ENCODE data around the gene ICAM1.
A peak's percentile ranks its signal among the peaks of the same experiment; 100 is the strongest.

Gene ICAM1

DNA sequence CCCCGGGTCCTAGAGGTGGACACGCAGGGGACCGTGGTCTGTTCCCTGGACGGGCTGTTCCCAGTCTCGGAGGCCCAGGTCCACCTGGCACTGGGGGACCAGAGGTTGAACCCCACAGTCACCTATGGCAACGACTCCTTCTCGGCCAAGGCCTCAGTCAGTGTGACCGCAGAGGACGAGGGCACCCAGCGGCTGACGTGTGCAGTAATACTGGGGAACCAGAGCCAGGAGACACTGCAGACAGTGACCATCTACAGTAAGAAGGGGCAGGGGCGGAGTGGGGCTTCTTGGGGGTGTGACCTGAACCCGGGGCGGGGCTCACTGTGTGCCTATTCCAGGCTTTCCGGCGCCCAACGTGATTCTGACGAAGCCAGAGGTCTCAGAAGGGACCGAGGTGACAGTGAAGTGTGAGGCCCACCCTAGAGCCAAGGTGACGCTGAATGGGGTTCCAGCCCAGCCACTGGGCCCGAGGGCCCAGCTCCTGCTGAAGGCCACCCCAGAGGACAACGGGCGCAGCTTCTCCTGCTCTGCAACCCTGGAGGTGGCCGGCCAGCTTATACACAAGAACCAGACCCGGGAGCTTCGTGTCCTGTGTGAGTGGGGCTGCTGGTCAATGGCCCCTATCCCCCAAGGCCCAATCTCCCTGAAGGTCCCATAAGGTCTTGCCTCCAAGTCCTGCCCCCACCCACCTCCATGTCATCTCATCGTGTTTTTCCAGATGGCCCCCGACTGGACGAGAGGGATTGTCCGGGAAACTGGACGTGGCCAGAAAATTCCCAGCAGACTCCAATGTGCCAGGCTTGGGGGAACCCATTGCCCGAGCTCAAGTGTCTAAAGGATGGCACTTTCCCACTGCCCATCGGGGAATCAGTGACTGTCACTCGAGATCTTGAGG is 13.4 kb downstream of the ICAM1 start:
- Histone ChIP-seq H3K36me3 (ENCODE audit: control insufficient read depth, insufficient read depth, low read length) (peaks cover 26% of the 10 kb centered on the region), H3K27me3 (replicated peaks; ENCODE audit: control insufficient read depth, insufficient read depth, low read length) (no peaks in the 10 kb centered on the region), H3K4me3 (replicated peaks; ENCODE audit: low read depth, low read length) (no peak overlapping the region)
- TF ChIP-seq, protein P1, sequence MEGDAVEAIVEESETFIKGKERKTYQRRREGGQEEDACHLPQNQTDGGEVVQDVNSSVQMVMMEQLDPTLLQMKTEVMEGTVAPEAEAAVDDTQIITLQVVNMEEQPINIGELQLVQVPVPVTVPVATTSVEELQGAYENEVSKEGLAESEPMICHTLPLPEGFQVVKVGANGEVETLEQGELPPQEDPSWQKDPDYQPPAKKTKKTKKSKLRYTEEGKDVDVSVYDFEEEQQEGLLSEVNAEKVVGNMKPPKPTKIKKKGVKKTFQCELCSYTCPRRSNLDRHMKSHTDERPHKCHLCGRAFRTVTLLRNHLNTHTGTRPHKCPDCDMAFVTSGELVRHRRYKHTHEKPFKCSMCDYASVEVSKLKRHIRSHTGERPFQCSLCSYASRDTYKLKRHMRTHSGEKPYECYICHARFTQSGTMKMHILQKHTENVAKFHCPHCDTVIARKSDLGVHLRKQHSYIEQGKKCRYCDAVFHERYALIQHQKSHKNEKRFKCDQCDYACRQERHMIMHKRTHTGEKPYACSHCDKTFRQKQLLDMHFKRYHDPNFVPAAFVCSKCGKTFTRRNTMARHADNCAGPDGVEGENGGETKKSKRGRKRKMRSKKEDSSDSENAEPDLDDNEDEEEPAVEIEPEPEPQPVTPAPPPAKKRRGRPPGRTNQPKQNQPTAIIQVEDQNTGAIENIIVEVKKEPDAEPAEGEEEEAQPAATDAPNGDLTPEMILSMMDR (IDR thresholded peaks at IDR 0.05; ENCODE audit: insufficient read depth, low read length, poor library complexity, severe bottlenecking) = no peak
- no peak for DNase-seq (ENCODE audit: extremely low read depth, insufficient read length)

DNA sequence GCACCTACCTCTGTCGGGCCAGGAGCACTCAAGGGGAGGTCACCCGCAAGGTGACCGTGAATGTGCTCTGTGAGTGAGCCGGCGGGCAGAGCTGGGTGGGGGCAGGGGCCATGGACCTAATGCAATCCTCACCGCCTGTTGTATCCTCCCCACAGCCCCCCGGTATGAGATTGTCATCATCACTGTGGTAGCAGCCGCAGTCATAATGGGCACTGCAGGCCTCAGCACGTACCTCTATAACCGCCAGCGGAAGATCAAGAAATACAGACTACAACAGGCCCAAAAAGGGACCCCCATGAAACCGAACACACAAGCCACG is 14.0 kb downstream of the ICAM1 start:
- H3K27me3 ChIP-seq (replicated peaks; ENCODE audit: control insufficient read depth, insufficient read depth, low read length) = no peaks in the 10 kb centered on the region
- H3K36me3 ChIP-seq (ENCODE audit: control insufficient read depth, insufficient read depth, low read length) = peaks cover 24% of the 10 kb centered on the region
- no peak for DNase-seq (ENCODE audit: extremely low read depth, insufficient read length)
- no peak overlapping the region for H3K4me3 ChIP-seq (replicated peaks; ENCODE audit: low read depth, low read length)
- TF ChIP-seq, protein P1 (IDR thresholded peaks at IDR 0.05; ENCODE audit: insufficient read depth, low read length, poor library complexity, severe bottlenecking) = no peak

DNA sequence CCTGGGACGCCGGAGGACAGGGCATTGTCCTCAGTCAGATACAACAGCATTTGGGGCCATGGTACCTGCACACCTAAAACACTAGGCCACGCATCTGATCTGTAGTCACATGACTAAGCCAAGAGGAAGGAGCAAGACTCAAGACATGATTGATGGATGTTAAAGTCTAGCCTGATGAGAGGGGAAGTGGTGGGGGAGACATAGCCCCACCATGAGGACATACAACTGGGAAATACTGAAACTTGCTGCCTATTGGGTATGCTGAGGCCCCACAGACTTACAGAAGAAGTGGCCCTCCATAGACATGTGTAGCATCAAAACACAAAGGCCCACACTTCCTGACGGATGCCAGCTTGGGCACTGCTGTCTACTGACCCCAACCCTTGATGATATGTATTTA is 14.5 kb downstream of the ICAM1 start:
- Histone ChIP-seq H3K36me3 (ENCODE audit: control insufficient read depth, insufficient read depth, low read length) (peaks cover 23% of the 10 kb centered on the region), H3K4me3 (replicated peaks; ENCODE audit: low read depth, low read length) (no peak overlapping the region), H3K27me3 (replicated peaks; ENCODE audit: control insufficient read depth, insufficient read depth, low read length) (no peaks in the 10 kb centered on the region)
- no peak for DNase-seq (ENCODE audit: extremely low read depth, insufficient read length)
- TF ChIP-seq, protein P1 (IDR thresholded peaks at IDR 0.05; ENCODE audit: insufficient read depth, low read length, poor library complexity, severe bottlenecking) = no peak

DNA sequence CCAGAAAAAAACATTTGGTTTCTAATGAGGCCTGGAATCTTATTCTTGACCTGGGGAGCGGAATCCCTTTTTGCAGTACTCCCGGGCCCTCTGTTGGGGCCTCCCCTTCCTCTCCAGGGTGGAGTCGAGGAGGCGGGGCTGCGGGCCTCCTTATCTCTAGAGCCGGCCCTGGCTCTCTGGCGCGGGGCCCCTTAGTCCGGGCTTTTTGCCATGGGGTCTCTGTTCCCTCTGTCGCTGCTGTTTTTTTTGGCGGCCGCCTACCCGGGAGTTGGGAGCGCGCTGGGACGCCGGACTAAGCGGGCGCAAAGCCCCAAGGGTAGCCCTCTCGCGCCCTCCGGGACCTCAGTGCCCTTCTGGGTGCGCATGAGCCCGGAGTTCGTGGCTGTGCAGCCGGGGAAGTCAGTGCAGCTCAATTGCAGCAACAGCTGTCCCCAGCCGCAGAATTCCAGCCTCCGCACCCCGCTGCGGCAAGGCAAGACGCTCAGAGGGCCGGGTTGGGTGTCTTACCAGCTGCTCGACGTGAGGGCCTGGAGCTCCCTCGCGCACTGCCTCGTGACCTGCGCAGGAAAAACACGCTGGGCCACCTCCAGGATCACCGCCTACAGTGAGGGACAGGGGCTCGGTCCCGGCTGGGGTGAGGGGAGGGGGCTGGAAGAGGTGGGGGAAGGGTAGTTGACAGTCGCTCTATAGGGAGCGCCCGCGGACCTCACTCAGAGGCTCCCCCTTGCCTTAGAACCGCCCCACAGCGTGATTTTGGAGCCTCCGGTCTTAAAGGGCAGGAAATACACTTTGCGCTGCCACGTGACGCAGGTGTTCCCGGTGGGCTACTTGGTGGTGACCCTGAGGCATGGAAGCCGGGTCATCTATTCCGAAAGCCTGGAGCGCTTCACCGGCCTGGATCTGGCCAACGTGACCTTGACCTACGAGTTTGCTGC is 16.1 kb downstream of the ICAM1 start, which contains the start of gene ICAM4:
ICAM4 (plus strand) TSS at position 153 of the 935 bp plus-strand sequence; CDS start at position 211, 58 bp downstream.
- DNase-seq (ENCODE audit: extremely low read depth, insufficient read length) = peak; percentile 69
- no peaks in the 10 kb centered on the region for H3K27me3 ChIP-seq (replicated peaks; ENCODE audit: control insufficient read depth, insufficient read depth, low read length)
- peak within 1 kb of the TSS; percentile 9 for H3K4me3 ChIP-seq (replicated peaks; ENCODE audit: low read depth, low read length)
- H3K36me3 ChIP-seq (ENCODE audit: control insufficient read depth, insufficient read depth, low read length) = peaks cover 23% of the 10 kb centered on the region
- TF ChIP-seq, protein P1 (IDR thresholded peaks at IDR 0.05; ENCODE audit: insufficient read depth, low read length, poor library complexity, severe bottlenecking) = no peak

DNA sequence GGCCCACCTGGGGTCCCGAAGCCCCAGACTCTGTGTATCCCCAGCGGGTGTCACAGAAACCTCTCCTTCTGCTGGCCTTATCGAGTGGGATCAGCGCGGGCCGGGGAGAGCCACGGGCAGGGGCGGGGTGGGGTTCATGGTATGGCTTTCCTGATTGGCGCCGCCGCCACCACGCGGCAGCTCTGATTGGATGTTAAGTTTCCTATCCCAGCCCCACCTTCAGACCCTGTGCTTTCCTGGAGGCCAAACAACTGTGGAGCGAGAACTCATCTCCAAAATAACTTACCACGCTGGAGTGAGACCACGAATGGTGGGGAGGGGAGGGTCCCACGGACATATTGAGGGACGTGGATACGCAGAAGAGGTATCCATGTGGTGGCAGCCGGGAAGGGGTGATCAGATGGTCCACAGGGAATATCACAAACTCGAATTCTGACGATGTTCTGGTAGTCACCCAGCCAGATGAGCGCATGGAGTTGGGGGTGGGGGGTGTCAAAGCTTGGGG is 17.8 kb downstream of the ICAM1 start:
- Histone ChIP-seq H3K4me3 (replicated peaks; ENCODE audit: low read depth, low read length) (peak overlapping the region; percentile 55), H3K36me3 (ENCODE audit: control insufficient read depth, insufficient read depth, low read length) (peaks cover 17% of the 10 kb centered on the region), H3K27me3 (replicated peaks; ENCODE audit: control insufficient read depth, insufficient read depth, low read length) (no peaks in the 10 kb centered on the region)
- DNase-seq (ENCODE audit: extremely low read depth, insufficient read length) = peak; percentile 76
- TF ChIP-seq, protein P1 (IDR thresholded peaks at IDR 0.05; ENCODE audit: insufficient read depth, low read length, poor library complexity, severe bottlenecking) = peak; percentile 2

Measured in GM06990 (cell line).